D721Med (cell line): ENCODE measurements around the gene DSTN.

Experiments
- DNase-seq: peaks from one replicate; pipeline ENCODE4 v3.0.0; 2011; ENCODE audit warnings: low spot score; ENCODE audit not compliant: insufficient read length
- FAIRE-seq: peaks from 2 replicates; lab custom pipeline; 2011; peaks lifted over from hg19 to GRCh38; lab: Jason Lieb, UNC
- TF ChIP-seq, protein P1 (sequence below): IDR thresholded peaks from 2 replicates; pipeline ENCODE4 v1.5.1; 2012; ENCODE audit warnings: mild to moderate bottlenecking, control low read depth; ENCODE audit not compliant: insufficient read depth; ENCODE audit errors: missing control alignments

Gene DSTN

DNA sequence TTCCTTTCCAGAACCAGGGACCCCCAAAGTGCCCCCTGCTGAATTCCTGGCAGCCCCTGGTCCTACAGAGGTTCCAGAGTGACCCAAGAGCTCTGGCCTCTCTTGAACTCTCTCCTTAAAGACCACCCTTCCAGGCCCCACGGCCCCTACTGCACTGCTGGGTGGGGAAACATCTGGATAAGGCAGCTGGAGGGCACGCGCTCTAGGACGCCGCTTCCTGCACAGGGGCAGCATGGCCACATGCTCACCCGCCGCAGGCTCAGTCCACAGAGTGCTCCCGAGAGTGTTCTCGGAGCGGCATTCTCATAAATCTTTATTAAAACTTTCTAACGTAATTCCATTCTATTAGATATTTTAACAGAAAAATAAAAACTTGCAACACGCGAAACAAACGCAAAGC lies 75.1 kb downstream of the DSTN start:
- DNase-seq (no peak), FAIRE-seq (no peak)
- TF ChIP-seq, protein P1, sequence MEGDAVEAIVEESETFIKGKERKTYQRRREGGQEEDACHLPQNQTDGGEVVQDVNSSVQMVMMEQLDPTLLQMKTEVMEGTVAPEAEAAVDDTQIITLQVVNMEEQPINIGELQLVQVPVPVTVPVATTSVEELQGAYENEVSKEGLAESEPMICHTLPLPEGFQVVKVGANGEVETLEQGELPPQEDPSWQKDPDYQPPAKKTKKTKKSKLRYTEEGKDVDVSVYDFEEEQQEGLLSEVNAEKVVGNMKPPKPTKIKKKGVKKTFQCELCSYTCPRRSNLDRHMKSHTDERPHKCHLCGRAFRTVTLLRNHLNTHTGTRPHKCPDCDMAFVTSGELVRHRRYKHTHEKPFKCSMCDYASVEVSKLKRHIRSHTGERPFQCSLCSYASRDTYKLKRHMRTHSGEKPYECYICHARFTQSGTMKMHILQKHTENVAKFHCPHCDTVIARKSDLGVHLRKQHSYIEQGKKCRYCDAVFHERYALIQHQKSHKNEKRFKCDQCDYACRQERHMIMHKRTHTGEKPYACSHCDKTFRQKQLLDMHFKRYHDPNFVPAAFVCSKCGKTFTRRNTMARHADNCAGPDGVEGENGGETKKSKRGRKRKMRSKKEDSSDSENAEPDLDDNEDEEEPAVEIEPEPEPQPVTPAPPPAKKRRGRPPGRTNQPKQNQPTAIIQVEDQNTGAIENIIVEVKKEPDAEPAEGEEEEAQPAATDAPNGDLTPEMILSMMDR: no peak

DNA sequence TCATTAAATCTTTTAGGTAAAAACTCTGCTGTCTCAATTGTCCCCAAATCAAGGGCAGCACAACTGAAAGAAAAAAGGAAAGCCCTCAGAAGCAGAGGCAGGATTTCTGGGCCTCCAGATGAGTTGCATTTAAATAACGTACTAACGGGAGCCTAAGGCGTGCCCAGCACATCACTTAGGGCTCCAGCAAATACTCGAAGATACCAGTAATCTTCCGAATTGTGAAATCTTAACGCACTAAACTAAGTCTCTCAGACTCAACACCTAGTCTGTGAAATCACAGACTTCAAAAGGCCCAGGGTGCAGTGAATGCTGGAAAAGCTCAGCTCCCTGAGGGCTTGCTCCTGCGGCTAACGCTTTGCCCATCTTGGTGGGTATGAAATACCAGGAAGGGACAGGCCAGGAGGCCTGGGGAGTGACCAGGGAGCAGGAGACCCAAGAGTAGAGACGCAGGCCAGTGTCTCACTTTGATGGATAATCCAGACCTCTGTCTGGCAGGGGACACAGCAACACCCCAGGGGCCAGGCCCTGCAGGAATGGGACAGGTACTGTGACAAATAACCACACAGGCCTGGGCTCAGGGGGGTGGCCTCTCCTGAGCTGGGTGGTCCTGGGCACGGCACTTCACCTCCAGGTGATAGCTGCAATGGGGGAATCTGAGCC lies 75.8 kb downstream of the DSTN start:
- DNase-seq (no peak), FAIRE-seq (no peak)
- TF ChIP-seq, protein P1: no peak

DNA sequence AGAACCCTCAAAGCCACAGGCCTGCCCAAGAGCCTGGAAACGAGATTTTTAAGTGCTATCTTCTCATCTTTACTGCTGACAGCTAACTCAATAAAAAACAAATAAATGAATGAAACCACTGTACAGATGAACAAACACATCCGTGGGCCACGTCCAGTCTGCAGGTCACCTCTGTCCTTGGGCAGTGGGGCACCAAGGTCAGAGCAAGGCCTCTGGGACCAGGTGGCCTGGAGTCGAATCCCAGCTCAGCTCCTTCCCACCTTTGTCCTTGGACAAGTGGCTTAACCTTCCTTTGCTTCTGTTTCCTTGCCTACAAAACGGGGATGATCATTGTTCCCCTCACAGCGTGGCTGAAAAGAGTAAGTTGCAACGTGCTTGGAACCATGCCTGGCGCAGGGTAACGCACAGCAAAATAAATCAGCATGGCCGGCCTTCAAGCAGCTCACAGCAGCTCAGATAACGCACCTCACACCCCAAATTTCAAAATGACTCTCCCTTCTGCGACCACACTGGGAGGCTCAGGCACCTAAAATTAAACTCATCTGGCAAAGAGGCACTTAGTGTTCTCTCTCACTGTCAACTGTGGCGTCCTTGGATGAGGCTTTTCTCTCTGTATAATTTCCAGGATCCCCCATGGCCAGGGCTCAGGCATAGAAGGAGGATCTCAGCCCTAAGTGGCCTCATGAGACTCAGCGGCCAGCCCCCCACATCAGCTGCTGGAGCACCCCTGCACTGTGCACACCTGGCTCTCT lies 76.5 kb downstream of the DSTN start:
- no peak for FAIRE-seq
- TF ChIP-seq, protein P1: no peak
- no peak for DNase-seq

DNA sequence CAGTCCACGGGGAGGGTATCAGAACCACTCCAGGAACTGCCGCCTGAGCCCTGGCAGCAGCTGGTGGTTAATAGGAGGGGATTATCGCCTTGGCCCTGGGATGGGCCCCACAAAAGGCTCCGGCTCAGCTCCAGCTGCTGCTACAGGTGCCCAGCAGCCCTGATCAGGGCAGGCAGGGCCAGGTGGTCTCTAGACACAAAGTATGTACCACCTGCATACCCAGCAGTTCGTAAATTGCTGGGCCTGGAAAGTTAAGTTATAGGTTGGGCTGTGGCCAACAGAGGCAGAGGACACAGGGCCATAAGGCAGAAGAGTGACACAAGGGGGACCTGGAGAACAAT lies 77.1 kb downstream of the DSTN start:
- DNase-seq (peak; percentile 53), FAIRE-seq (no peak)
- TF ChIP-seq, protein P1: no peak

DNA sequence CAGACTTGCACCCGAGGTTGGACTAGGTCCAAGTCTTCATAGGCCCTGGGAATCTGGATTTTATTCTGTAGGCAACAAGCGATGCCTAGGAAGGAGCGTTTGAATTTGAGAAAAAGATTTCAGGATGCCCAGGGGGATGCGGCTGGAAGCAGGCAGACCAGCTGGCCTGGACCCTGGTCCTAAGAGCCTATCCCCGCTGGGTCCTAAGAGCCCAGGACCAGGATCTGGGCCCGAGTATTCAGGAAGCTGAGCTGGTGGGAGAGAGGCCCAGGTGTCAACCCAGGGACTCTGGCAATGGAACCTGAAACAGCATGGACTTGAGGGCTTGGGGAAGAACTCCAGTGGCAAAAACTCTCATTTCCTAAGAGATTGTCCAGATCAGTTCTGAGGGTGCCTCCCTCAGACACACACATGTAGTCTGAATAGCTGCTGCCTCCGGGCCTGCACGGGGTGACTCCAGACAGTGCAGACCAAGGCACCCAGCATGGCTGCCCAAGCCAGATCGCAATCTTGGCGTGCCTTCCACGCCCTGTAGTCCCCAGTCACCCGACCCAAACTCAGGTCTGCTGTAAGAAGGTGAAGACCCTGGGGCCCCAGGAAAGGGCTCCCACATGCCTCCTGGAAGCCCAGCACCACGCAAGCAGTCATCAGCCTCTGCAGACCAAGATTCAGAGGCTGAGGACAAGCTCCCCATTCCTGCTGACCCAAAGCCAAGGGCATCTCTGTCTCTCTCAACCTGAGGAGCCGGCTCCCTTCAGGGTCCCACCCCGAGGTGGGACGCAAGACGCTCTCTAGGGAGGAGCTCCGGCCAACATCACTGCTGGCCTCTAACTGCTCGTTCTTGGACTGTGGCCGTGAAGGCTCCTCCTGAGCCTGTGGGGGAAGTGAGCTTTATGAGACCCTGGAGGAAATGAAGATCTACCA lies 77.8 kb downstream of the DSTN start:
- TF ChIP-seq, protein P1: no peak
- DNase-seq (no peak), FAIRE-seq (no peak)

DNA sequence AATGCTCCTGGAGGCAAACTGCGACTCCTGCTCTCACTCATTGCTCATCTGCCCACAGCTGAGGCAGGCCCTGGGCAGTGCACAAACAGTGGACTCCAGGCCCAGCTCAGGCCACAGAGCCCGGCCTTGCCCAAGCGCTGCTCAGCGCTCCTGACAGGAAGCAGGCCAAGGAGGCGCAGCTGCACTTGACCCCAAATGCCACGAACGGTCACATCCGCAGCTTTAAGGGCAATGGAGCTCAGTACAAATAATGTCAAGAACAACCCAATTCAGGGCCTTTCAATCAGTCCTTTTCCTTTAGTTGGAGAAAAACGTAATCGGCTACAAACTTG lies 78.4 kb downstream of the DSTN start:
- TF ChIP-seq, protein P1: no peak
- FAIRE-seq (no peak), DNase-seq (no peak)
